Fibroblast of skin of abdomen (primary cell): ENCODE data around the gene TTC39C. TPM values are rescaled to one million over a fixed set of nuclear protein-coding genes. Genes with fewer than 3 reads are reported as not detected.

ENCODE experiments used
- DNase-seq: peaks from one replicate; pipeline ENCODE4 v3.0.0-alpha.2; 2013
- polyA plus RNA-seq, 2 experiments: library from polyadenylated mRNA; unstranded; fragments of 120-200 nt; gene quantifications; one replicate each; pipeline ENCODE4 v1.2.1, GENCODE V29; 2013; ENCODE audit not compliant: insufficient read length in 2 of 2

Gene TTC39C
- polyA plus RNA-seq (2013, experiment 1 of 2; ENCODE audit: insufficient read length) = 9.7 TPM
- polyA plus RNA-seq (2013, experiment 2 of 2; ENCODE audit: insufficient read length) = 9.0 TPM

DNA sequence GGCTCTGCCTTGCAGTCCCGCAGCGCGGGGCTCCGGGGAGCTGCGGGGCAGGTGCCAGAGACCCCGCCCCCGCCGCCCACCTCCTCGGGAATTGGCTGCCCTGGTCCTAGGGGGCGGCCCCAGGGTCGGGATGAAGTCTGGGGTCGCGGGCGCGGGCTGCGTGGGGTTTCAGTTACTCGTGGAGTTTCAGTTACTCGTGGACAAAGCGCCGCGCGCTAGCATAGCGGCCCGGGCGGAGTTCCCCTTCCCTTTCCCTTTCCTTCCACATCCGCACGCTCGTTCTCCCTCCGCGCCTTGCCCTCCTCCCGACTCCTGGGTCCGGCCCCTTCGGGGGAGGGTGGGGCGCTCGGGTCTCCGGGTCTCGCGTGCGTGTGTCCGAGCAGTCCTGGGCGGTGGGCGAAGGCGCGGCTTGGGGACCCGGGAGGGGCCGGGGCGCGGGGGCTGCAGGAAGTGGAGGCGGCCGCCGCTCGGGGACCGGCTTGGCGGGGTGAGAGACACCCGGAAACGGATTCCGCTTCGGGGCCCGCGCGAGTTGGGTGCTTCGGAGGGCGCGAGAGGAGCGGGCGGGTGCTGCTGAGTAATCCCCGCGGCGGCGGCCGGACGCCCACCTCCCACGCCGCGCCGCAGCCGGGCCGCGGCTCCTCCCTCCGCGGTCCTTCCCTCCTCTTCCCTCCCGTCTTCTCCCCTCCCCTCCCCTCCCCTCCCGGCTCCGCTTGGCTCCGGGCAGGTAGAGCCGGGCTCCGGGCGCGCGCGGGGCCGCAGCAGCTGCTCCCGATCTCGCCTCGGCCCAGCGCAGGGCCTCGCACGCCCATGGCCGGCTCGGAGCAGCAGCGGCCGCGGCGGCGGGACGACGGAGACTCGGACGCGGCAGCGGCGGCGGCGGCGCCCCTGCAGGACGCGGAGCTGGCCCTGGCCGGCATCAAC lies at the start of gene TTC39C:
TSS of gene TTC39C (plus strand) at position 693 of the 924 bp plus-strand sequence. CDS start at position 811, 118 bp downstream.
- DNase-seq = peak; percentile 74

DNA sequence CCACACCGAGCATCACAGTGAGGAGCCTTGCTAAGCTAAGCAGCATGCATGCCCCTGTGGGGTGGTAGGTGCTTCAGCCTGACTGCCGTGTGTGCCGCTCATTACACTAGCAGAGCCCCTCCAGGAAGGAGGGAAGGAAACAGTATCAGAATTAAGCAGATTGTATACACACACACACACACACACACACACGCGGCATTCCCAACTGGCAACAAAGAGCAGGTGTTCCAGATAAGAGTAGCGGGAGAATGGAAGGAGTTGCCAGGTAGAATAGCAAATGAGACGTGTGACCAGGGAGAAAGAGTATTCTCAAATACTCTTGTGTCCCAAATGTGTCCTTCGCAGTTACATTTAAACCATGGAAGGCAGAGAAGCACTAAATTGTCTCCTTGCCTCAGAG lies 47.6 kb upstream of the TTC39C start:
- no peak for DNase-seq

DNA sequence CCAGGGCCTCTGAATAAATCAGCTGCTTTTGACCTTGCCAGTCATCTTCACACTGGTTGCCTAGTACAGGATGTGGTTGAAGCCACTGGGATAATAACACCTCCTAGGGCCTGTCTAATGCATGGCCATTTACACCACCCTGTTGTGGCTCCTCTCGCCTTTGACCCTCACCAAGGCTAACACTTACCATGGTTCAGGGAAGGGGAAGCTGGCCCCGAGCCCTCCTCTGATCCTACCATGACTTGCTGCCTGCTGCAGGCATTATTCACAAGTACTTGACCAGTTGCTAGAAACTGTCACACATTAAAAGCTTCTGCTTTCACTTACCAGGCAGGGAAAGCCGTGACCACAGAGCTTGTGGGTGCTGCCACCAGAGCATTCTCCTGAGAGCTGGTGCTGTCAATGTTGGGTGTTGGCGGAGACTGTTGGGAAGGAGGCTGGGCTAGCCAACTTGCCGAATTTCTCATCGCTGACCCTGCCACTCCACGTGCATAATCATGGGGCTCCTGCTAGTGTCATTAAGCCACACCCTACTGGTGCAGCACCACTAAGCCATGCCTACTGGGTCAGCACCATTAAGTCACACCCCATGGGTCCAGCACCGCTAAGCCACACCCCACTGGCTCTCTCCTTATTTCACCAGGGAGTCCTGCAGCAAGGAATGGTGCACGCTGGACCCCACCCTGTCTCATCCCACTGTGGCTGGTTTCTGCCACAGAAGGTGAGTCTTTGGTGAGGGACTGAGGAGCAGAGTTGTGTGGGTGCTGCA lies 47.0 kb upstream of the TTC39C start:
- no peak for DNase-seq

DNA sequence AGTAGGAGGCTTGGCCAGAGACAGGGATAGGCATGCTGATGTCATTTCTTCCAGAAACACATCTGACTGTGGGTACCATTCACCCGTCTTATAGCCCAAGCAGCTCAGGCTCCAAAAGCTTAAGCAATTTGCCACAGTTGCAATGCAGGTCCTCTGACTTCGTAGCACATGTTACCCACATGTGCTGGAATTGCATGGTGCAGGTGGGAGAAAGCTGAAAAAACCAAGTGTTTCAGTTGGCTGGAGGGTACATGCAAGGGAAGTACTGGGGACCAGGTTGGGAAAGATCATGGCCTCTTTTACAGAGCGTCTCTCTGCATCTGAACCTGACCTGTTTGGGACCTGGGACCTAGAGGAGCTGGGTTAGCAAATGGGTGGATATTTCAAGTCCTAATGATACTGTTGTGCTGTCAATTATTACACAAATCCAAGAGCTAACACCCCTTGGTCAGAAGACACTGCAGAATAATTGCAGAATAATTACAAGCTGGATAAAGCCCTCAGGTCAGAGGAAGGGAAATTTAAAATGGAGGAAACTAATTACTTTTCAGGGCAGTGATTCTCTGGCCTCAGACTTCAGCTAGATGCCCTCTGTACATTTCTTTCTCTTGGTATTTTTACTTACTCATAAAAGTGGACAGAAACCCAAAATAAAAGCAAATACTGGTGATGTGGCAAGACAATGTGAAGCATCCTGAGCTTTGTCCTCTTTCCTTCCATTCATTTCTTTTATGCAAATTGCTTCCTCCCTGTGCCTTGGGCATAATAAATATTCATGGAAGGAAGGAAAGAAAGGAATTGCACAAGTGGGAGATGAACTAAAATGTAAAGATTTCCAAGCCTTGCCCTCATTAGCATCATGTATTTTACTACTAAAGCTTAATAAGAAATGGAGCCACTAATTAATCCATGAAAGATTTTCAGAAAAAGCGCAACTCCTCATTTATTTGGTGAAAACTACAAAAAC lies 45.6 kb upstream of the TTC39C start:
- DNase-seq = no peak

DNA sequence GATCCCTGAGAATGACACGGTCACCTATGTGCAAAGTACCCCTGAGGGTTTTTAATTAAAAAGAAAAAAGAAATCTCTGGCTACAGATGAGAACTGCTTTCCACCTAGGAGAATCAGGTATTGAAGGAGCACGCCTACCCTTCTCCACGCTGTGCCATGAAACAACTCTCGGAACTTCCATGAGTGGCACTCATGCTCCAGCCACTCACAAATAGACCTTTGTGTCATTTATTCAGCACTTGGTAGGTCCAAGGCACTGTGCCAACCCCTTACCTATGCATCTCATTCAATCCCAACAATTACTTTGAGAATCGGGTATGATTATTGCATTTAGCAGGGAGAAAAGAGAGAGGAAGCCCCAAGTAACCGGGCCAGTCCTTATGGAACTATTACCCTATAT lies 44.9 kb upstream of the TTC39C start:
- no peak for DNase-seq

DNA sequence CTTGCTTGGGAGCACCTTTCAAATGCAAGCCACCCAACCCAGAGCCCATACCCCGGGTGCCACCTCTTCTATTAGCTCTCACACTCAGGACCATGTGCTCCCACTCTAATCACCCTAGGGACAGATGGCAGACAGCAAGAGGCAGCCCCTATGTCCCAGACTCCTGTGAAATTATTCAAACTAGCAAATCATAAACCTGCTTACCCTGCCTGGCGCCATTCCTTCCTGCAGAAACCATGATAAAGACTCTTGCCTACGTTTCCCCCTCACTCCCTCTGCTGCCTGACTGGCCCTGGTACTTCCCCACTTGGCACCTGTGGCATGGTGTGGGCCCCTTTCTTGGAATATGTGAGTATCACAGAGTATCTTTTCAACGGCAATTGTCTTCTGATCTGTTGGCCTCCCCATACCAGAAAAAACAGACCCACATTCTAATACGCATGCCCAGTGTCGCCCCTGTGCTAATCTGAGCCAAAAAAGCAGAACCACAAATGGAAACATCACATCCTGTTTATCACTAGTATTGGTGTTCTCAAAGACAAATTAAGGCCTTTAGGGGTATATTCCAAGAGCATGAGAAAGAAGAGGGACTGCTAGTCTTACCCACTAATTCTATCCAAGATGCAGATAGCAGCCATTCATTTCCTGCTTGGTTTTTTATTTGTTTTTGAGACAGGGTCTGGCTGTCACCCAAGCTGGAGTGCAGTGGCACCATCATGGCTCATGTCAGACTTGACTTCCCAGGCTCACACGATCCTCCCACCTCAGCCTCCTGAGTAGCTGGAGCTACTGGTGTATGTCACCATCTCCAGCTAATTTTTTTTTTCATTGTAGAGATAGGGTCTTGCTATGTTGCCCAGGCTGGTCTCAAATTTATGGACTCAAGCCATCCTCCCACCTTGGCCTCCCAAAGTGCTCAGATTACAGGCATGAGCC lies 44.1 kb upstream of the TTC39C start:
- DNase-seq = no peak

DNA sequence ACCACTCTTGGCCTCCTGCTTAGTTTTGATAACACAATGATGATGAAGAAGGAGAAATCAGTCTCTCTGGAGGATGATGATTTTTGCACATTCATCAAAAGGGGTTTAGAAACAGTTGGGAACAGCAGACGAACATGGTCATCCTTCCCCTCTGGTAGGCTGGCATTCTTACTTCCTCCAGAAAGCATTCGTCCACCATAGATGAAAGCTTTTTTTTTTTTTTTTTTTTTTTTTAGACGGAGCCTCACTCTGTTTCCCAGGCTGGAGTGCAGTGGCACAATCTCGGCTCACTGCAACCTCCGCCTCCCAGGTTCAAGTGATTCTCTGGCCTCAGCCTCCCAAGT lies 43.5 kb upstream of the TTC39C start:
- DNase-seq = no peak

DNA sequence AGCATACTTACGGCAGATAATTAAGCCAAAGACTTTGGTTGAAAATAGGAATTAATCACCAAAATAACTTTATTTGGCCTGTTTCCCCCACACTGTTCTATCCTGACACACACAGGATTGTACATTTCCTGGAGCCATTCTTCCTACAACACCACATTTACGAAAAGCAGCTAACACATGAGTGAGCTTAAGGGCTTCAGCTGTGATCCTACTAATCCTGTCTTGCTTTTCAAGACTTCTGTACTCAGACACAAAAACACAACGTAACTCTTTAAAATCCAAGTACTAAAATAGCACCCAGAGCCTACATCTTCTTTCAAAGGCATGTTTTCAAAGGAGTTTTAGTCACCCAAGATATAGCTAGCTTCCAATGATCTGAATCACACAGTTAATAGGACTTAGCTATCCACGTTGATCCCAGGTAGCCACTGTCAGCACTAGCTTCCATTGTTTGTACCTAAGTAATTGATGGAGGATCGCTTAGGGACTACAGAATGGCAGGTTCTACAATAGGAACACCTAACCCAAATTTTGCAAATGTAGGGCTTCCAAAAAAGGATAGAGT lies 42.8 kb upstream of the TTC39C start:
- DNase-seq = no peak

DNA sequence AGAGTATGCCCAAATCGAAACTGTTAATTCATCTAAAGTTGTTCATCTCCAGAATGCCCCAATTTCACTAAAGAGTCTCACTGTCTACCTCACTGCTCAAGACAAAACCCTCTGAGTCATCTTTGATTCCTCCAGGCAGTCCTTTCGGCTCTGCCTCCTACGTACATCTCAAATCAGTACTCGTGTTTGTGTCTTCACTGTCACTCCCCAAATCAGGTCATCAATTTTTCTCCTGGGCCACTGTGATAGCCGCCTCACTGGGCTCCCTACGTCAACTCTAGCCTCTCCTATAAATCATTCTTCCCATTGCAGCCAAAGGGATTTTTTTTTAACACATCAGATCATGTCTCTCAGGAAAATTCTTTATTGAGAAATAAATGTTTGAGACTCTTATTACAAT lies 42.1 kb upstream of the TTC39C start:
- DNase-seq = no peak

DNA sequence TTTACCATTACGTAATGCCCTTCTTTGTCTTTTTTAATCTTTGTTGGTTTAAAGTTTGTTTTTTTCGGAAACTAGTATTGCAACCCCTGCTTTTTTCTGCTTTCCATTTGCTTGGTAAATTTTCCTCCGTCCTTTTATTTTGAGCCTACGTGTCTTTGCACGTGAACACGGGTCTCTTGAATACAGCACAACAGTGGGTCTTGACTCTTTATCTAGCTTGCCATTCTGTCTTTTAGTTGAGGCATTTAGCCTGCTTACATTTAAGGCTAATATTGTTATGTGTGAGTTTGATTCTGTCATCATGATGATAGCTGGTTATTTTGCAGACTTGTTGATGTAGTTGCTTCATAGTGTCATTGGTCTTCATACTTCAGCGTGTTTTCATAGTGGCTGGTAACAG lies 37.5 kb upstream of the TTC39C start:
- no peak for DNase-seq

DNA sequence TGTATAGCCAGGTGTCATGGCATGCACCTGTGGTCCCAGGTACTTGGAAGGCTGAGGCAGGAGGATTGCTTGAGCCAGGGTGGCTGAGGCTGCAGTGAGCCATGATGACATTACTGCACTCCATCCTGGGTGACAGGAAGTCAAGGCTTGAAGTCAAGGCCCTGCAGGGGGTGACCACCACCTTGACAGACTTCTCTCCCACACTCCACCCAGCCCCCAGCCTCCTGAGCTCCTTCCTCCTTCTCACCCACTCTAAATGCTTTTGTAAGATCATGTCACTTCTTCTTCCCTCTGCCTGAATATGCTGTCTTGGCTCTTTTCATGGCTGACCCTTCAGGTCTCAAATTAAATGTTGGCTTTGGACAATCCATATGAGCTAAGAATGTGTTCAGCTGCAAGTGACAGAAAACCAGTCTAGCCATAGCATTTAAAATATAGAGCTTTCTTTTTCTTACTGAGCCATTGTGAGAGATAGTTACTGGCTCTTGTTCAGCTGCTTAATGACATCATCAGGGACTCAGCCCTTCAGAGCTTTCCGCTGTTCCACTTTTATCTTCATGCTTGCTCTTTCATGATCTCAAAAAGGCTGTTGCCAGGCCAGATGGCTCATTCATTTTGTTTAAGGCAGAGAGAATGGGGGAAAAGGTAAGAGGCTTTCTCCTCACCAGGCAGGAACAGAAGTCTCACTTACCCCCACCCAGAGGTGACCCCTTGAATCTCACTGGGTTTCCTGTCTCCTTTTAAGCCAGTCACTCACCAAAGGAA lies 36.7 kb upstream of the TTC39C start:
- DNase-seq = no peak

DNA sequence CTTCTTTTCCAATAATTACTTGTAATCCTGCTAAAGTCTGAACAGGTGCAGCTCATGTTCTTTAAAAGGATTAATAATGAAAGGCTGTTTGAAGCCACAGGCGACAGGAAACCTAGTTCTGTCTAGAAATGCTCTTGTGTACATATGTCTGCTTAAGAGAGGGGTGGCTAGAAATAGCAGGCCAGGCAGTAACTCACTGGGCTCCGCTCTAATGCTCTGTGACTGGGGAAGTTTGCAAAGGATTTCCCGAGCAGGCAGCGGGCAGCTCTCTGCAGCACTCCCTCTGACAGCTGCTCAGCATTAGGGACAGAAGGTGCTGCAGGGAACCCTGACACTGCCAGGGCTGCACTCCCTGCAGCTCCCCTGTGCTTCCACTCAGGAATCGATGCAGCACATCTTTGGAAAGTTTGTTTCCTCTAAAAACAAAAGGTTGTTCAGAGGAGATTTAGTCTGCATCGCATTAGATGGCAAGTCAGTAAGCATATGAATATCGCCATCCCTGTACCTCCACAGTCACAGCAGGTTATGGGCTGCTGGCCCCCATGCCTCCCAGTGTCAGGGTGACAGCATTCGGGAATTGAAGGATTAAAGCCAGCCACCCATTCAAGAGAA lies 33.1 kb upstream of the TTC39C start:
- DNase-seq = no peak

DNA sequence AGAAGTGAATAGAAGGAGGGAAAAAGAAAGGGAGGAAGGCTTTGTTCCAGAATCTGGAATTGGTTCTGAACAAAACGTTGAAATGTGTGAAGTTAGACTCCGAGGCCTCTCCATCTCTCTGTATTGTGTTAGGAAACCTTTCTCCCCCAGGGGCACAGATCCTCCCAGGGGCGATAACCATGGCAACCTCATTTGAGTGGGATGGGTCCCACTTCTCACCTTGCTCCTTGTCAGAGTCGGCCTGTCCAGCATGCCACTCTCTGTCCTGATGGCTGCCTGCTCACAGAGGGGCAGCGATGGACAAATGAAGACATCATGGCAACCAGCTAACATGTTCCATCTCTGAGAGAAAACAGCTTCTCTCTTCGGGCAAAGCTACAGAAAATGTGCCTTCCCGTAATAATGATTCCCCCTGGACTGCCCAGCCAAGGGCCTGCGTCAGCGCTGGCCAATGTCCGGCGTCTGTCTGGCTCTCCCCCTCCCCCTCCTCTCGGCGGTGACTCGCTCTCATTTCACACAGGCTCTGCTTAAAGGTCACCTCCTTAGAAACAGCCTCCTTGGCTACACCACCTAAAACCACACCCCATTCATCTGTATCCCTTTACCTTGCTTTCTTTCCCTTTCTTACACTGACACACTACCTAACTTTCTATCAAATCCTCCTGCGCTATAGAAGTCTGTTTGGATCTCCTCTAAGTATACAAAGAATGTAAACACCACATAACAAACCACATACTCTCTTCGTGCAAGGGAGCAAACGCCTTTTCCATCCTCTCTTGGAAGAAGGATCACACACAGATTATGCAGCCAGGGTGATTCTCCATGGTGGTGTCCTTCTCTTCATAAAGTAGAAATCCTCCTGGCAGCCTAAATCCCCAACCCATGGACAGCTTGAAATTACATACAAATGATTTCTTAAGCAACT lies 32.1 kb upstream of the TTC39C start:
- peak; percentile 29 for DNase-seq

DNA sequence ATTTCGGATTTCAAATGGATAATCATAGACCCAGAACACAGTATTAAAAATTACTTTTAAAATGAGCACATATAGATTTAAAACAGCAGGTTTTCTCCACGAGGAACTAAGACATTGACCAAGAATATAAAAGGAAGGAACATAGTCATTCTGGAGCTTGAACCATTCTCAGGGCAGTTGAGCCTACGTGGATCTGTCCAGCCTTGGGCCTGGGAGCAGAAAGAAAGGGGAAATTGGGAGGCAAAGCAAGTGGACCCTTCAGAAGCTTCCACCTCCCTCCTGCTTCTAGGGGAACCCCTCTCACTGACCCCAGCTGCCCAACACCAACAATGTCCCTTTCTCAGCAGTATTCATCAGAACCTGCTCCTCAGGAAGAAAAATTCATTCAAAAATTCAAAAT lies 31.4 kb upstream of the TTC39C start:
- DNase-seq = no peak

DNA sequence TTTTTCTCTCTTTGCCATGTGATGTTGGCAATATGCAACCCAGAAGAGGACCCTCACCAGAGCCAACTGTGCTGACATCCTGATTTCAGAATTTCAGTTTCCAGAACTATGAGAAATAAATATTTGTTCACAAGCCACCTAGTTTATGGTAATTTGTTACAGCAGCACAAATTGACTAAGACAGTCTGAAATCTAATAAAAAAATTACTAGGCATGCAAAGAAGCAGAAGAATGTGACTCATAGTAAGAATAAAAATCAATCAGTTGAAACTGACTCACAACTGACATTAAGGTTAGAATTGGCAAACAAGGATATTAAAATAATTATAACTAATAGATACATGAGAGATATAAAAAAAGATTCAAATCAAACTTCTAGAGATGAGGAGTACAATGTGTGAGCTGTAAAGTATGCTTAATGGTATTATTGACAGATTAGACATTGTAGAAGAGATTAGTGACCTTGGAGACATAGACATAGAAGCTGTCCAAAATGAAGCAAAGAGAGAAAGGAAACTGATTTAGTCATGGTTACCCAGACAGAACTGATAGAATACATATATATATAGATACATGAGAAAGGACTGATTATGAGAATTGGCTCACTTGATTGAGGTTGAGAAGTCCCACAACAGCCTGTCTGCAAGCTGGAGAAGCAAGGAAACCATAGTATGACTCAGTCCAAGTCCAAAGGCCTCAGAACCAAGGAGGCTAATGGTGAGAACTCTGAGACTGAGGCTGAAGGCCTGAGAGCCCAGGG lies 27.8 kb upstream of the TTC39C start:
- DNase-seq = no peak

DNA sequence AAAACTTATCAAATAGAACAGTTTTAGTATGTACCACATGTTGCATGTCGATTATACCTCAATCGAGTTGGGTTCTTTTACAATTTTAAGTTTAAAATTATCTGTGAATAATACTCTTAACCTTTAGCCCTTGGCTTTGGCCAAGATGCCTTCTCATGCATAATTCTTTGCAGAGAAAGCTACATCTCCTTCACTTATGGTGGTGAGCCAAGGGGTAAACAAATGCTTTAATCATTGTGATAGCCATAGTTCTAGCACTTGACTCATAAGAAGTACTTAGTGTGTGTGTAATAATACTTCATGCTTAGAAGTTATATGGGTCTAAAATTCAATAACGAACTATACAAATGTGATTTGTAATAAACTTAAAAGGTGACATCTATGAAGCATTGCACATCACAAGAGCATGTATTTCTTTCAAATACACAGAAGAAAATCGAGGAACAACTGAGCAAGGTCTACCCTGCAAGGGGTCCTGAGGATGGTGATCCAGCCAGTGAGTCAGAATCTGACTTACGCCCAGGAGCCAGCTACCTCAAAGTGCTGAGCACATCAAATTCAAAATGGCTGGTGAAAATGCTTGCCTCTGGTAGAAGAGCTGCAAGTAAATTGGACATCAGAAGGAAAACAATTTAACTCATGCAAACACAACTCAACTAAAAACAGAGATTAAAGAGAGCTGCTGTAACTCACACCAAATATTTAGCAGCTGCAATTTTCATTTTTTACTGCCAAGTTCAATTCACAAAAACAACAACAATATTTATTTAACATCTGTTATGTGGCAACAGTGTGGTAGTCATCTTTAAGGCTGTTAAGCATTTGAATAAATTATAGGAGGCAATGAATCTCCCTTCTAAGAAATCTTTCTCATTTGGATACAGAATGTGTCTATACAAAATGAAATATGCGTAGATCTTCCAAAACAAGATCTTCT lies 23.8 kb upstream of the TTC39C start:
- DNase-seq = no peak
